ENCODE results near the gene REP15.

Gene REP15

GRCh38 chr12:27695556-27696292 lies 523 bp upstream of the REP15 start:
- WGBS (ENCODE audit: insufficient coverage, insufficient read length), result no CpG with 5 or more reads among the region's 6 CpGs
- H3K36me3 ChIP-seq (ENCODE audit: control insufficient read depth, insufficient read depth, low read length), result no peaks in the 10 kb centered on the region

GRCh38 chr12:27696864-27697564 lies 767 bp downstream of the REP15 start:
- Histone ChIP-seq H3K4me3 (ENCODE audit: low read length) (no peak overlapping the region), H3K4me1 (ENCODE audit: control insufficient read depth, insufficient read depth, low read length) (no peaks in the 10 kb centered on the region), H3K27me3 (ENCODE audit: control insufficient read depth, insufficient read depth, low read length) (no peaks in the 10 kb centered on the region), H3K9me3 (ENCODE audit: control insufficient read depth, insufficient read depth, low read length) (no peaks in the 10 kb centered on the region), H3K36me3 (ENCODE audit: control insufficient read depth, insufficient read depth, low read length) (no peaks in the 10 kb centered on the region), H3K27ac (ENCODE audit: low read length) (no peak overlapping the region)
- whole genome bisulfite sequencing (ENCODE audit: insufficient coverage, insufficient read length), result no CpG with 5 or more reads among the region's 3 CpGs
- no peak for DNase-seq (ENCODE audit: low read depth, low spot score)

More at GRCh38 chr12:27695556-27696292, 523 bp upstream of the REP15 start:
- Histone ChIP-seq H3K27me3 (ENCODE audit: control insufficient read depth, insufficient read depth, low read length) (no peaks in the 10 kb centered on the region), H3K4me3 (ENCODE audit: low read length) (no peak overlapping the region), H3K4me1 (ENCODE audit: control insufficient read depth, insufficient read depth, low read length) (no peaks in the 10 kb centered on the region), H3K27ac (ENCODE audit: low read length) (no peak overlapping the region), H3K9me3 (ENCODE audit: control insufficient read depth, insufficient read depth, low read length) (no peaks in the 10 kb centered on the region)
- no peak for DNase-seq (ENCODE audit: low read depth, low spot score)

GRCh38 chr12:27703720-27704452 lies 7.6 kb downstream of the REP15 start:
- WGBS (ENCODE audit: insufficient coverage, insufficient read length), result no CpG with 5 or more reads among the region's 4 CpGs
- Histone ChIP-seq H3K4me3 (ENCODE audit: low read length) (no peak overlapping the region), H3K9me3 (ENCODE audit: control insufficient read depth, insufficient read depth, low read length) (no peaks in the 10 kb centered on the region), H3K4me1 (ENCODE audit: control insufficient read depth, insufficient read depth, low read length) (no peaks in the 10 kb centered on the region), H3K27me3 (ENCODE audit: control insufficient read depth, insufficient read depth, low read length) (no peaks in the 10 kb centered on the region), H3K36me3 (ENCODE audit: control insufficient read depth, insufficient read depth, low read length) (no peaks in the 10 kb centered on the region), H3K27ac (ENCODE audit: low read length) (no peak overlapping the region)
- DNase-seq (ENCODE audit: low read depth, low spot score), result peak; percentile 83

GRCh38 chr12:27705263-27705662 lies 9.0 kb downstream of the REP15 start:
- Histone ChIP-seq H3K27ac (ENCODE audit: low read length) (no peak overlapping the region), H3K36me3 (ENCODE audit: control insufficient read depth, insufficient read depth, low read length) (no peaks in the 10 kb centered on the region), H3K4me1 (ENCODE audit: control insufficient read depth, insufficient read depth, low read length) (no peaks in the 10 kb centered on the region), H3K9me3 (ENCODE audit: control insufficient read depth, insufficient read depth, low read length) (no peaks in the 10 kb centered on the region), H3K27me3 (ENCODE audit: control insufficient read depth, insufficient read depth, low read length) (no peaks in the 10 kb centered on the region), H3K4me3 (ENCODE audit: low read length) (no peak overlapping the region)
- DNase-seq (ENCODE audit: low read depth, low spot score), result peak; percentile 9
- whole genome bisulfite sequencing (ENCODE audit: insufficient coverage, insufficient read length), result no CpG with 5 or more reads among the region's 8 CpGs

- H3K4me3 ChIP-seq (ENCODE audit: low read length), result no peak overlapping the region
- no peak for DNase-seq (ENCODE audit: low read depth, low spot score)
- no CpG with 5 or more reads among the region's 2 CpGs for WGBS (ENCODE audit: insufficient coverage, insufficient read length)
Measured at GRCh38 chr12:27707216-27707615, 11.0 kb downstream of the REP15 start.

GRCh38 chr12:27709212-27709931 lies 13.1 kb downstream of the REP15 start:
- H3K4me3 ChIP-seq (ENCODE audit: low read length), result no peak overlapping the region
- no peak overlapping the region for H3K27ac ChIP-seq (ENCODE audit: low read length)
- whole genome bisulfite sequencing (ENCODE audit: insufficient coverage, insufficient read length), result no CpG with 5 or more reads among the region's 12 CpGs

More at GRCh38 chr12:27707216-27707615, 11.0 kb downstream of the REP15 start:
- Histone ChIP-seq H3K4me1 (ENCODE audit: control insufficient read depth, insufficient read depth, low read length) (no peaks in the 10 kb centered on the region; the same call in 1 of the 2 replicates), H3K27ac (ENCODE audit: low read length) (no peak overlapping the region), H3K27me3 (ENCODE audit: control insufficient read depth, insufficient read depth, low read length) (no peaks in the 10 kb centered on the region), H3K9me3 (ENCODE audit: control insufficient read depth, insufficient read depth, low read length) (no peaks in the 10 kb centered on the region), H3K36me3 (ENCODE audit: control insufficient read depth, insufficient read depth, low read length) (no peaks in the 10 kb centered on the region)

GRCh38 chr12:27709932-27710591 lies 13.8 kb downstream of the REP15 start:
- Histone ChIP-seq H3K27me3 (ENCODE audit: control insufficient read depth, insufficient read depth, low read length) (no peaks in the 10 kb centered on the region), H3K4me1 (ENCODE audit: control insufficient read depth, insufficient read depth, low read length) (no peaks in the 10 kb centered on the region; the same call in 1 of the 2 replicates), H3K9me3 (ENCODE audit: control insufficient read depth, insufficient read depth, low read length) (no peaks in the 10 kb centered on the region), H3K36me3 (ENCODE audit: control insufficient read depth, insufficient read depth, low read length) (no peaks in the 10 kb centered on the region), H3K27ac (ENCODE audit: low read length) (no peak overlapping the region), H3K4me3 (ENCODE audit: low read length) (peak overlapping the region; percentile 99; the same call in 1 of the 2 replicates)
- no CpG with 5 or more reads among the region's 24 CpGs for WGBS (ENCODE audit: insufficient coverage, insufficient read length)
- no peak for DNase-seq (ENCODE audit: low read depth, low spot score)

More at GRCh38 chr12:27709212-27709931, 13.1 kb downstream of the REP15 start:
- Histone ChIP-seq H3K9me3 (ENCODE audit: control insufficient read depth, insufficient read depth, low read length) (no peaks in the 10 kb centered on the region), H3K36me3 (ENCODE audit: control insufficient read depth, insufficient read depth, low read length) (no peaks in the 10 kb centered on the region), H3K4me1 (ENCODE audit: control insufficient read depth, insufficient read depth, low read length) (no peaks in the 10 kb centered on the region; the same call in 1 of the 2 replicates), H3K27me3 (ENCODE audit: control insufficient read depth, insufficient read depth, low read length) (no peaks in the 10 kb centered on the region)
- no peak for DNase-seq (ENCODE audit: low read depth, low spot score)

GRCh38 chr12:27710592-27711316 lies 14.5 kb downstream of the REP15 start, which contains the start of gene MRPS35:
Gene MRPS35, plus strand, starts transcription at chr12:27710832. Its CDS starts 12 bp downstream, at chr12:27710844.
- H3K27me3 ChIP-seq (ENCODE audit: control insufficient read depth, insufficient read depth, low read length), result no peaks in the 10 kb centered on the region
- DNase-seq (ENCODE audit: low read depth, low spot score), result peak; percentile 55
- no CpG with 5 or more reads among the region's 46 CpGs for WGBS (ENCODE audit: insufficient coverage, insufficient read length)
- H3K4me3 ChIP-seq (ENCODE audit: low read length), result peak within 1 kb of the TSS; percentile 99
- H3K36me3 ChIP-seq (ENCODE audit: control insufficient read depth, insufficient read depth, low read length), result no peaks in the 10 kb centered on the region
- no peak within 1 kb of the TSS for H3K27ac ChIP-seq (ENCODE audit: low read length)
- H3K4me1 ChIP-seq (ENCODE audit: control insufficient read depth, insufficient read depth, low read length), result no peaks in the 10 kb centered on the region; the same call in 1 of the 2 replicates
- no peaks in the 10 kb centered on the region for H3K9me3 ChIP-seq (ENCODE audit: control insufficient read depth, insufficient read depth, low read length)

GRCh38 chr12:27711317-27711682 lies 15.1 kb downstream of the REP15 start:
- Histone ChIP-seq H3K9me3 (ENCODE audit: control insufficient read depth, insufficient read depth, low read length) (no peaks in the 10 kb centered on the region), H3K36me3 (ENCODE audit: control insufficient read depth, insufficient read depth, low read length) (no peaks in the 10 kb centered on the region; the same call in 1 of the 2 replicates), H3K27ac (ENCODE audit: low read length) (no peak overlapping the region), H3K4me3 (ENCODE audit: low read length) (peak overlapping the region; percentile 99; the same call in 1 of the 2 replicates), H3K27me3 (ENCODE audit: control insufficient read depth, insufficient read depth, low read length) (no peaks in the 10 kb centered on the region), H3K4me1 (ENCODE audit: control insufficient read depth, insufficient read depth, low read length) (no peaks in the 10 kb centered on the region; the same call in 1 of the 2 replicates)
- no peak for DNase-seq (ENCODE audit: low read depth, low spot score)
- no CpG with 5 or more reads among the region's 11 CpGs for WGBS (ENCODE audit: insufficient coverage, insufficient read length)
